Measurements from ENCODE around the gene MTX2.

Gene MTX2

GRCh38 chr2:176338395-176338794, 69.2 kb downstream of the MTX2 start:
- no peak for TF ChIP-seq YY1 (IDR thresholded peaks at IDR 0.05; ENCODE audit: low read depth)
- no peak for TF ChIP-seq RAD21 (IDR thresholded peaks at IDR 0.05; ENCODE audit: low read depth)
- TF ChIP-seq MAX (IDR thresholded peaks at IDR 0.05): no peak
- TF ChIP-seq EGR1 (IDR thresholded peaks at IDR 0.05): no peak
- no peak for TF ChIP-seq TAF1 (IDR thresholded peaks at IDR 0.05; ENCODE audit: low read depth)

GRCh38 chr2:176339208-176339607, 70.0 kb downstream of the MTX2 start:
- no peak for TF ChIP-seq TAF1 (IDR thresholded peaks at IDR 0.05; ENCODE audit: low read depth)
- no peak for TF ChIP-seq TEAD4 (IDR thresholded peaks at IDR 0.05)
- no peak for TF ChIP-seq EGR1 (IDR thresholded peaks at IDR 0.05)
- no peak for TF ChIP-seq CEBPB (IDR thresholded peaks at IDR 0.05)
- TF ChIP-seq CREB1 (IDR thresholded peaks at IDR 0.05; ENCODE audit: low read depth): no peak
- TF ChIP-seq ZBTB7A (IDR thresholded peaks at IDR 0.05; ENCODE audit: low read depth): no peak
- TF ChIP-seq YY1 (IDR thresholded peaks at IDR 0.05; ENCODE audit: low read depth): no peak
- TF ChIP-seq TCF12 (IDR thresholded peaks at IDR 0.05; ENCODE audit: low read depth): no peak
- no peak for TF ChIP-seq REST (IDR thresholded peaks at IDR 0.05; ENCODE audit: low read depth)
- no peak for TF ChIP-seq MAX (IDR thresholded peaks at IDR 0.05)
- no peak for TF ChIP-seq RAD21 (IDR thresholded peaks at IDR 0.05; ENCODE audit: low read depth)
- no peak for TF ChIP-seq EP300 (IDR thresholded peaks at IDR 0.05; ENCODE audit: borderline replicate concordance)
- TF ChIP-seq FOXM1 (IDR thresholded peaks at IDR 0.05; ENCODE audit: borderline replicate concordance, low read depth): no peak
- TF ChIP-seq NFIC (IDR thresholded peaks at IDR 0.05): no peak
- no peak for TF ChIP-seq USF1 (IDR thresholded peaks at IDR 0.05)

- no peak for TF ChIP-seq CREB1 (IDR thresholded peaks at IDR 0.05; ENCODE audit: low read depth)
- no peak for TF ChIP-seq CEBPB (IDR thresholded peaks at IDR 0.05)
- no peak for TF ChIP-seq TAF1 (IDR thresholded peaks at IDR 0.05; ENCODE audit: low read depth)
- TF ChIP-seq FOXM1 (IDR thresholded peaks at IDR 0.05; ENCODE audit: borderline replicate concordance, low read depth): no peak
- TF ChIP-seq REST (IDR thresholded peaks at IDR 0.05; ENCODE audit: low read depth): no peak
- TF ChIP-seq TEAD4 (IDR thresholded peaks at IDR 0.05): no peak
- no peak for TF ChIP-seq ZBTB7A (IDR thresholded peaks at IDR 0.05; ENCODE audit: low read depth)
- TF ChIP-seq EP300 (IDR thresholded peaks at IDR 0.05; ENCODE audit: borderline replicate concordance): no peak
- no peak for TF ChIP-seq TCF12 (IDR thresholded peaks at IDR 0.05; ENCODE audit: low read depth)
- no peak for TF ChIP-seq RAD21 (IDR thresholded peaks at IDR 0.05; ENCODE audit: low read depth)
- no peak for TF ChIP-seq YY1 (IDR thresholded peaks at IDR 0.05; ENCODE audit: low read depth)
- TF ChIP-seq NFIC (IDR thresholded peaks at IDR 0.05): no peak
- no peak for TF ChIP-seq USF1 (IDR thresholded peaks at IDR 0.05)
- TF ChIP-seq EGR1 (IDR thresholded peaks at IDR 0.05): no peak
- no peak for TF ChIP-seq MAX (IDR thresholded peaks at IDR 0.05)
These were observed 87.0 kb downstream of the MTX2 start for GRCh38 chr2:176356251-176356650.

GRCh38 chr2:176364273-176364977, 95.2 kb downstream of the MTX2 start:
- no peak for TF ChIP-seq TAF1 (IDR thresholded peaks at IDR 0.05; ENCODE audit: low read depth)
- no peak for TF ChIP-seq EGR1 (IDR thresholded peaks at IDR 0.05)
- no peak for TF ChIP-seq TEAD4 (IDR thresholded peaks at IDR 0.05)
- TF ChIP-seq RAD21 (IDR thresholded peaks at IDR 0.05; ENCODE audit: low read depth): no peak
- TF ChIP-seq ZBTB7A (IDR thresholded peaks at IDR 0.05; ENCODE audit: low read depth): no peak
- TF ChIP-seq REST (IDR thresholded peaks at IDR 0.05; ENCODE audit: low read depth): no peak
- TF ChIP-seq YY1 (IDR thresholded peaks at IDR 0.05; ENCODE audit: low read depth): no peak
- TF ChIP-seq EP300 (IDR thresholded peaks at IDR 0.05; ENCODE audit: borderline replicate concordance): no peak
- no peak for TF ChIP-seq MAX (IDR thresholded peaks at IDR 0.05)
- TF ChIP-seq TCF12 (IDR thresholded peaks at IDR 0.05; ENCODE audit: low read depth): no peak
